ENCODE measurements around the gene BMPR1A. TPM values are rescaled to one million over a fixed set of nuclear protein-coding genes. Genes with fewer than 3 reads are reported as not detected.

BMPR1A gene
- total RNA-seq, 1 experiment from 2014 or later: 63.2 TPM

- BruUV-seq (replicated peaks): no TSS peak
- no peaks in the 10 kb centered on the region for H3K9me3 ChIP-seq
- peaks cover 6% of the 10 kb centered on the region; the same call in 1 of the 2 replicates for H3K4me1 ChIP-seq
- H3K27ac Mint-ChIP-seq (ENCODE audit: unreplicated experiment): no peak overlapping the region
- no peaks in the 10 kb centered on the region for H3K27me3 ChIP-seq (replicated peaks; ENCODE audit: control insufficient read depth, insufficient read depth, low read length)
- H3K4me1 Mint-ChIP-seq (ENCODE audit: low read depth, unreplicated experiment): no peaks in the 10 kb centered on the region
- H3K36me3 Mint-ChIP-seq (ENCODE audit: insufficient read depth, unreplicated experiment): no peaks in the 10 kb centered on the region
- no peaks in the 10 kb centered on the region for H3K27me3 Mint-ChIP-seq (ENCODE audit: insufficient read depth, unreplicated experiment)
- no peak overlapping the region for H3K4me3 Mint-ChIP-seq (ENCODE audit: unreplicated experiment)
- ChIA-PET CTCF (no interaction called here), POLR2A (no interaction called here)
- H3K36me3 ChIP-seq (ENCODE audit: control insufficient read depth, insufficient read depth, low read length): no peaks in the 10 kb centered on the region
- TF ChIP-seq CTCF (IDR thresholded peaks at IDR 0.05; ENCODE audit: insufficient read depth in 1 of 2, low read depth in 1 of 2, low read length in 1 of 2, severe bottlenecking in 1 of 2, unreplicated experiment in 1 of 2): no peak
- intact Hi-C loops (cut with micrococcal nuclease; ENCODE audit: unreplicated experiment): no loop called here
- DNase-seq: no peak
- no peak overlapping the region for H3K4me3 ChIP-seq (ENCODE audit: low read depth, low read length)
- no peaks in the 10 kb centered on the region for H3K9me3 Mint-ChIP-seq (ENCODE audit: unreplicated experiment)
Measured at GRCh38 chr10:86775870-86776180, 19.4 kb downstream of the BMPR1A start.

GRCh38 chr10:86779220-86780017 lies 23.0 kb downstream of the BMPR1A start:
- no TSS peak for BruUV-seq (replicated peaks)
- H3K4me3 Mint-ChIP-seq (ENCODE audit: unreplicated experiment): no peak overlapping the region
- POLR2A ChIA-PET: no interaction called here

GRCh38 chr10:86782701-86783418 lies 26.4 kb downstream of the BMPR1A start:
- BruUV-seq (replicated peaks): no TSS peak
- Histone ChIP-seq H3K9me3 (no peaks in the 10 kb centered on the region), H3K4me3 (ENCODE audit: low read depth, low read length) (no peak overlapping the region), H3K36me3 (ENCODE audit: control insufficient read depth, insufficient read depth, low read length) (no peaks in the 10 kb centered on the region), H3K27me3 (replicated peaks; ENCODE audit: control insufficient read depth, insufficient read depth, low read length) (no peaks in the 10 kb centered on the region), H3K4me1 (no peaks in the 10 kb centered on the region)
- TF ChIP-seq CTCF (IDR thresholded peaks at IDR 0.05; ENCODE audit: insufficient read depth in 1 of 2, low read depth in 1 of 2, low read length in 1 of 2, severe bottlenecking in 1 of 2, unreplicated experiment in 1 of 2): no peak
- ChIA-PET POLR2A (interaction anchor here (0.7 kb wide), 1 partner anchor 26 kb away, joined by 3 read pairs; no protein-coding TSS in a partner anchor), CTCF (no interaction called here)
- DNase-seq: no peak
- no peaks in the 10 kb centered on the region for H3K36me3 Mint-ChIP-seq (ENCODE audit: insufficient read depth, unreplicated experiment)
- no peak overlapping the region for H3K4me3 Mint-ChIP-seq (ENCODE audit: unreplicated experiment)
- H3K4me1 Mint-ChIP-seq (ENCODE audit: low read depth, unreplicated experiment): peaks cover 6% of the 10 kb centered on the region
- no peaks in the 10 kb centered on the region for H3K27me3 Mint-ChIP-seq (ENCODE audit: insufficient read depth, unreplicated experiment)
- intact Hi-C loops (cut with micrococcal nuclease; ENCODE audit: unreplicated experiment): no loop called here
- H3K9me3 Mint-ChIP-seq (ENCODE audit: unreplicated experiment): no peaks in the 10 kb centered on the region
- no peak overlapping the region for H3K27ac Mint-ChIP-seq (ENCODE audit: unreplicated experiment)

More at GRCh38 chr10:86779220-86780017, 23.0 kb downstream of the BMPR1A start:
- Histone ChIP-seq H3K9me3 (no peaks in the 10 kb centered on the region), H3K27me3 (replicated peaks; ENCODE audit: control insufficient read depth, insufficient read depth, low read length) (no peaks in the 10 kb centered on the region), H3K4me3 (ENCODE audit: low read depth, low read length) (no peak overlapping the region), H3K36me3 (ENCODE audit: control insufficient read depth, insufficient read depth, low read length) (no peaks in the 10 kb centered on the region), H3K4me1 (peaks cover 6% of the 10 kb centered on the region; the same call in 1 of the 2 replicates)
- CTCF ChIA-PET: no interaction called here
- no peak for TF ChIP-seq CTCF (IDR thresholded peaks at IDR 0.05; ENCODE audit: insufficient read depth in 1 of 2, low read depth in 1 of 2, low read length in 1 of 2, severe bottlenecking in 1 of 2, unreplicated experiment in 1 of 2)
- Mint-ChIP-seq H3K27me3 (ENCODE audit: insufficient read depth, unreplicated experiment) (no peaks in the 10 kb centered on the region), H3K9me3 (ENCODE audit: unreplicated experiment) (no peaks in the 10 kb centered on the region), H3K36me3 (ENCODE audit: insufficient read depth, unreplicated experiment) (no peaks in the 10 kb centered on the region), H3K4me1 (ENCODE audit: low read depth, unreplicated experiment) (peaks cover 6% of the 10 kb centered on the region), H3K27ac (ENCODE audit: unreplicated experiment) (no peak overlapping the region)
- no peak for DNase-seq
- intact Hi-C loops (cut with micrococcal nuclease; ENCODE audit: unreplicated experiment): no loop called here

Measured in Caco-2 (cell line).